Esophagus muscularis mucosa (tissue), 3 donors: ENCODE results near the gene STX1A.

Experiments
- POLR2AphosphoS5 ChIP-seq, 2 donors: sonication (generic); formaldehyde crosslinking; IDR thresholded peaks; one replicate each; pipeline ENCODE4 v1.6.1; 2017; ENCODE audit warnings: antibody characterized with exemption in 2 of 2
- TF ChIP-seq, protein P1 (sequence below), 3 experiments: fragments of 200-600 bp in 2 of 3; fragments of 450-650 bp in 1 of 3; sonication (generic) in 2 of 3; IDR thresholded peaks; one replicate each; pipeline ENCODE4 v1.5.1; 2017 to 2019; ENCODE audit warnings: antibody characterized with exemption in 3 of 3, mild to moderate bottlenecking in 2 of 3, moderate library complexity in 1 of 3

GRCh38 chr7:73681031-73681430, 38.4 kb downstream of the STX1A start:
- no peak for TF ChIP-seq POLR2AphosphoS5 (IDR thresholded peaks at IDR 0.05)
- TF ChIP-seq, protein P1, sequence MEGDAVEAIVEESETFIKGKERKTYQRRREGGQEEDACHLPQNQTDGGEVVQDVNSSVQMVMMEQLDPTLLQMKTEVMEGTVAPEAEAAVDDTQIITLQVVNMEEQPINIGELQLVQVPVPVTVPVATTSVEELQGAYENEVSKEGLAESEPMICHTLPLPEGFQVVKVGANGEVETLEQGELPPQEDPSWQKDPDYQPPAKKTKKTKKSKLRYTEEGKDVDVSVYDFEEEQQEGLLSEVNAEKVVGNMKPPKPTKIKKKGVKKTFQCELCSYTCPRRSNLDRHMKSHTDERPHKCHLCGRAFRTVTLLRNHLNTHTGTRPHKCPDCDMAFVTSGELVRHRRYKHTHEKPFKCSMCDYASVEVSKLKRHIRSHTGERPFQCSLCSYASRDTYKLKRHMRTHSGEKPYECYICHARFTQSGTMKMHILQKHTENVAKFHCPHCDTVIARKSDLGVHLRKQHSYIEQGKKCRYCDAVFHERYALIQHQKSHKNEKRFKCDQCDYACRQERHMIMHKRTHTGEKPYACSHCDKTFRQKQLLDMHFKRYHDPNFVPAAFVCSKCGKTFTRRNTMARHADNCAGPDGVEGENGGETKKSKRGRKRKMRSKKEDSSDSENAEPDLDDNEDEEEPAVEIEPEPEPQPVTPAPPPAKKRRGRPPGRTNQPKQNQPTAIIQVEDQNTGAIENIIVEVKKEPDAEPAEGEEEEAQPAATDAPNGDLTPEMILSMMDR (IDR thresholded peaks at IDR 0.05): no peak
